H9 (cell line): ENCODE measurements around the gene ANKRD55. TPM values are rescaled to one million over a fixed set of nuclear protein-coding genes. Genes with fewer than 3 reads are reported as not detected.

ENCODE experiments used
- DNase-seq: peaks from one replicate; pipeline ENCODE4 v3.0.0-alpha.2; 2017
- H2AFZ ChIP-seq: one replicate; pipeline ENCODE4 v1.6.1; 2013; ENCODE audit warnings: mild to moderate bottlenecking, low read length, control low read depth, moderate library complexity
- H2AK5ac ChIP-seq: 2 replicates; pipeline ENCODE4 v1.6.1; 2013; ENCODE audit warnings: low read length, control low read depth, mixed read lengths; ENCODE audit not compliant: insufficient read length
- H2BK120ac ChIP-seq: one replicate; pipeline ENCODE4 v1.6.1; 2013; ENCODE audit warnings: low read depth, mild to moderate bottlenecking, low read length, control low read depth, inconsistent platforms; ENCODE audit not compliant: poor library complexity, severe bottlenecking
- H2BK12ac ChIP-seq: 2 replicates; pipeline ENCODE4 v1.6.1; 2013; ENCODE audit warnings: low read length, control low read depth, mixed read lengths, low read depth; ENCODE audit not compliant: insufficient read length
- H2BK15ac ChIP-seq: 2 replicates; pipeline ENCODE4 v1.6.1; 2013; ENCODE audit warnings: low read depth, low read length, control low read depth
- H2BK20ac ChIP-seq: one replicate; pipeline ENCODE4 v1.6.1; 2013; ENCODE audit warnings: low read depth, mild to moderate bottlenecking, low read length, control low read depth, inconsistent platforms; ENCODE audit not compliant: poor library complexity, severe bottlenecking
- H2BK5ac ChIP-seq: 2 replicates; pipeline ENCODE4 v1.6.1; 2013; ENCODE audit warnings: low read length, control low read depth, mixed read lengths; ENCODE audit not compliant: insufficient read length
- H3K14ac ChIP-seq: 2 replicates; pipeline ENCODE4 v1.6.1; 2013; ENCODE audit warnings: low read length, control low read depth; ENCODE audit not compliant: insufficient read depth
- H3K18ac ChIP-seq: 2 replicates; pipeline ENCODE4 v1.6.1; 2013; ENCODE audit warnings: low read depth, mild to moderate bottlenecking, mixed read lengths, low read length, control low read depth; ENCODE audit not compliant: insufficient read length
- H3K23ac ChIP-seq: 2 replicates; pipeline ENCODE4 v1.6.1; 2013; ENCODE audit warnings: low read length, control low read depth, mixed read lengths, low read depth; ENCODE audit not compliant: insufficient read length
- H3K23me2 ChIP-seq: 2 replicates; pipeline ENCODE4 v1.6.1; 2013; ENCODE audit warnings: low read depth, mild to moderate bottlenecking, mixed read lengths, low read length, control low read depth; ENCODE audit not compliant: insufficient read length, poor library complexity, severe bottlenecking
- H3K27ac ChIP-seq: 2 replicates; pipeline ENCODE4 v1.5.1; 2013; ENCODE audit warnings: low read length, control low read depth, mixed read lengths, low read depth; ENCODE audit not compliant: insufficient read length
- H3K27me3 ChIP-seq: 2 replicates; pipeline ENCODE4 v1.6.1; 2013; ENCODE audit warnings: low read length, control low read depth, inconsistent platforms; ENCODE audit not compliant: insufficient read depth
- H3K4ac ChIP-seq: 2 replicates; pipeline ENCODE4 v1.6.1; 2013; ENCODE audit warnings: low read depth, mild to moderate bottlenecking, control low read depth, inconsistent platforms, low read length, moderate library complexity
- H3K4me1 ChIP-seq: 2 replicates; pipeline ENCODE4 v1.6.1; 2013; ENCODE audit warnings: low read length, control low read depth, inconsistent platforms; ENCODE audit not compliant: insufficient read depth
- H3K4me2 ChIP-seq: 2 replicates; pipeline ENCODE4 v1.6.1; 2013; ENCODE audit warnings: low read length, control low read depth, mixed read lengths; ENCODE audit not compliant: insufficient read length, insufficient read depth
- H3K56ac ChIP-seq: 2 replicates; pipeline ENCODE4 v1.6.1; 2013; ENCODE audit warnings: low read depth, mild to moderate bottlenecking, mixed read lengths, low read length, control low read depth; ENCODE audit not compliant: insufficient read length
- H3K79me1 ChIP-seq: 2 replicates; pipeline ENCODE4 v1.6.1; 2013; ENCODE audit warnings: low read depth, mild to moderate bottlenecking, moderate library complexity, low read length, control low read depth, inconsistent platforms; ENCODE audit not compliant: insufficient read depth, poor library complexity, severe bottlenecking
- H3K79me2 ChIP-seq: 2 replicates; pipeline ENCODE4 v1.6.1; 2013; ENCODE audit warnings: low read length, control low read depth, inconsistent platforms; ENCODE audit not compliant: insufficient read depth
- H3K9ac ChIP-seq: 2 replicates; pipeline ENCODE4 v1.6.1; 2013; ENCODE audit warnings: low read length, control low read depth, mixed read lengths; ENCODE audit not compliant: insufficient read length; ENCODE audit errors: extremely low read depth
- H3K9me3 ChIP-seq: one replicate; pipeline ENCODE4 v1.6.1; 2013; ENCODE audit warnings: low read depth, low read length, inconsistent platforms; ENCODE audit not compliant: control insufficient read depth
- H3T11ph ChIP-seq: one replicate; pipeline ENCODE4 v1.6.1; 2013; ENCODE audit warnings: mild to moderate bottlenecking, low read length, control low read depth, inconsistent platforms
- H4K20me1 ChIP-seq: one replicate; pipeline ENCODE4 v1.6.1; 2013; ENCODE audit not compliant: control insufficient read depth, insufficient read length, insufficient read depth
- H4K5ac ChIP-seq: 2 replicates; pipeline ENCODE4 v1.6.1; 2013; ENCODE audit warnings: low read depth, mild to moderate bottlenecking, mixed read lengths, low read length, control low read depth; ENCODE audit not compliant: insufficient read length
- H4K8ac ChIP-seq: replicated peaks from 2 replicates; pipeline ENCODE4 v1.6.1; 2013; ENCODE audit warnings: low read length, control low read depth, mixed read lengths, low read depth; ENCODE audit not compliant: insufficient read length
- H4K91ac ChIP-seq: 2 replicates; pipeline ENCODE4 v1.6.1; 2013; ENCODE audit warnings: low read depth, mild to moderate bottlenecking, moderate library complexity, mixed read lengths, low read length, control low read depth; ENCODE audit not compliant: insufficient read length
- H3K27ac Mint-ChIP-seq, 3 experiments: 2 replicates in 2 of 3; 3 replicates in 1 of 3; pipeline ENCODE4 v1.8.0; 2020 to 2021; ENCODE audit warnings: mixed read lengths in 3 of 3, mild to moderate bottlenecking in 1 of 3, moderate library complexity in 1 of 3
- H3K27me3 Mint-ChIP-seq: 2 replicates; pipeline ENCODE4 v1.8.0; 2021; ENCODE audit warnings: low read depth, mild to moderate bottlenecking, moderate library complexity, mixed read lengths
- H3K36me3 Mint-ChIP-seq, 3 experiments: 2 replicates in 2 of 3; 3 replicates in 1 of 3; pipeline ENCODE4 v1.8.0; 2020 to 2021; ENCODE audit warnings: low read depth in 3 of 3, mixed read lengths in 3 of 3; ENCODE audit not compliant: insufficient read depth in 1 of 3
- H3K4me1 Mint-ChIP-seq, 2 experiments: 2 replicates each; pipeline ENCODE4 v1.8.0; 2020; ENCODE audit warnings: mixed read lengths in 2 of 2
- H3K4me3 Mint-ChIP-seq, 2 experiments: 2 replicates in 1 of 2; 3 replicates in 1 of 2; pipeline ENCODE4 v1.8.0; 2020 to 2021; ENCODE audit warnings: mild to moderate bottlenecking in 2 of 2, mixed read lengths in 2 of 2, moderate library complexity in 1 of 2
- H3K9me3 Mint-ChIP-seq, 2 experiments: 2 replicates in 1 of 2; 3 replicates in 1 of 2; pipeline ENCODE4 v1.8.0; 2020; ENCODE audit warnings: mild to moderate bottlenecking in 2 of 2, mixed read lengths in 2 of 2, moderate library complexity in 1 of 2
- WGBS: extraction: QIAGEN DNeasy Blood & Tissue Kit; methylation state at CpG from one replicate; pipeline ENCODE4 v1.1.7; 2013; ENCODE audit warnings: missing lambda C conversion rate, low lambda C conversion rate, mixed read lengths; ENCODE audit not compliant: insufficient read length; ENCODE audit errors: extremely low coverage; 5-methylcytosine and 5-hydroxymethylcytosine counted together
- total RNA-seq: library from RNA; stranded (reverse); gene quantifications from 2 replicates; pipeline ENCODE4 v1.2.1, GENCODE V29; 2021
- TF ChIP-seq, protein P1 (sequence below): fragments of 200-600 bp; sonication (generic); conservative IDR thresholded peaks from 3 replicates; pipeline ENCODE4 v1.8.0; 2021; ENCODE audit warnings: antibody characterized with exemption, mild to moderate bottlenecking

The ANKRD55 gene
- total RNA-seq, 1 experiment from 2014 or later: not detected

DNA sequence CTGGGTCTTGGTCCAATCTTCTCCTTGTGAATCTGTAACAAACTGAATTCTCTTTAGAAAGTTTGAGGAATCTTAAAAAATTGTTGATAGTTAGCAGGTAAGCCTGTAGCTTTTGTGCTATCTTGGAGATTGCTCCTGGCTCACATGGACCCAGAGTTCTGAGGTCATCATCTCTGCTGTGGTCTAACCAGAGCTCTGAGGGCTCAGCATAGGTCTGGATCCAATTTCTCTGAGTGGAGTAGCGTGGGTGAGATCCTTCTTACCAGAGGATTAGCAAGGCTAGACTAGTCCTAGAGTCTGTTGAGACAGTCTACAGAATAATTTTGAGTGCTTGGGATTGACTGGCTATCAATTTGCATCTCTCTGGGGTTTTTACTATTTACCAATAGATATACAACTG, 177.8 kb downstream of the ANKRD55 start:
- H3K27me3 ChIP-seq: no peaks in the 10 kb centered on the region
- H2BK5ac ChIP-seq: no peak overlapping the region
- H3K27ac ChIP-seq: no peak overlapping the region
- H3K23me2 ChIP-seq: no peaks in the 10 kb centered on the region
- H3T11ph ChIP-seq: no peak overlapping the region
- TF ChIP-seq, protein P1, sequence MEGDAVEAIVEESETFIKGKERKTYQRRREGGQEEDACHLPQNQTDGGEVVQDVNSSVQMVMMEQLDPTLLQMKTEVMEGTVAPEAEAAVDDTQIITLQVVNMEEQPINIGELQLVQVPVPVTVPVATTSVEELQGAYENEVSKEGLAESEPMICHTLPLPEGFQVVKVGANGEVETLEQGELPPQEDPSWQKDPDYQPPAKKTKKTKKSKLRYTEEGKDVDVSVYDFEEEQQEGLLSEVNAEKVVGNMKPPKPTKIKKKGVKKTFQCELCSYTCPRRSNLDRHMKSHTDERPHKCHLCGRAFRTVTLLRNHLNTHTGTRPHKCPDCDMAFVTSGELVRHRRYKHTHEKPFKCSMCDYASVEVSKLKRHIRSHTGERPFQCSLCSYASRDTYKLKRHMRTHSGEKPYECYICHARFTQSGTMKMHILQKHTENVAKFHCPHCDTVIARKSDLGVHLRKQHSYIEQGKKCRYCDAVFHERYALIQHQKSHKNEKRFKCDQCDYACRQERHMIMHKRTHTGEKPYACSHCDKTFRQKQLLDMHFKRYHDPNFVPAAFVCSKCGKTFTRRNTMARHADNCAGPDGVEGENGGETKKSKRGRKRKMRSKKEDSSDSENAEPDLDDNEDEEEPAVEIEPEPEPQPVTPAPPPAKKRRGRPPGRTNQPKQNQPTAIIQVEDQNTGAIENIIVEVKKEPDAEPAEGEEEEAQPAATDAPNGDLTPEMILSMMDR: no peak
- peaks cover 6 to 8% of the 10 kb centered on the region in 2 experiments; a peak in 3 of 5 replicates for H3K9me3 Mint-ChIP-seq
- no peak overlapping the region for H3K23ac ChIP-seq
- no peak overlapping the region for H2AK5ac ChIP-seq
- H3K56ac ChIP-seq: no peak overlapping the region
- peaks cover 0 to 7% (median 3%) of the 10 kb centered on the region in 3 experiments; a peak in 2 of 7 replicates for H3K36me3 Mint-ChIP-seq
- H2BK12ac ChIP-seq: no peak overlapping the region
- H2AFZ ChIP-seq: no peak overlapping the region
- H4K91ac ChIP-seq: no peak overlapping the region
- WGBS: no CpG with 5 or more reads among the region's 1 CpG
- no peak for DNase-seq
- no peaks in the 10 kb centered on the region for H3K4me1 ChIP-seq
- H3K9ac ChIP-seq: no peak overlapping the region
- H4K5ac ChIP-seq: no peak overlapping the region
- no peak overlapping the region for H2BK120ac ChIP-seq
- H2BK20ac ChIP-seq: no peak overlapping the region
- H4K8ac ChIP-seq: no peak overlapping the region
- no peaks in the 10 kb centered on the region for H3K4me1 Mint-ChIP-seq
- H3K27me3 Mint-ChIP-seq: no peaks in the 10 kb centered on the region; the same call in 1 of the 2 replicates
- no peak overlapping the region for H2BK15ac ChIP-seq
- H3K4me2 ChIP-seq: no peak overlapping the region
- H3K14ac ChIP-seq: no peak overlapping the region
- no peak overlapping the region for H3K4ac ChIP-seq
- H3K27ac Mint-ChIP-seq: no peak overlapping the region; a peak in 1 of 7 replicates
- H4K20me1 ChIP-seq: no peaks in the 10 kb centered on the region
- no peaks in the 10 kb centered on the region for H3K79me1 ChIP-seq
- no peaks in the 10 kb centered on the region for H3K9me3 ChIP-seq
- no peak overlapping the region for H3K4me3 Mint-ChIP-seq
- no peaks in the 10 kb centered on the region for H3K79me2 ChIP-seq
- no peak overlapping the region for H3K18ac ChIP-seq
